WTC11 (cell line): ENCODE data around the gene SPTLC3. TPM values are rescaled to one million over a fixed set of nuclear protein-coding genes. Genes with fewer than 3 reads are reported as not detected.

Experiments
- ATAC-seq: fragments of 200-7000 bp; cut with Tn5 transposase; 2 replicates; pipeline ENCODE4 v1.10.0; 2021; ENCODE audit warnings: mild to moderate bottlenecking, moderate library complexity
- CTCF ChIA-PET: fragments of 300-600 bp; sonication (Branson Sonifier 250); formaldehyde crosslinking; loops from one replicate; lab custom pipeline; 2021; ENCODE audit warnings: antibody characterized with exemption; lab: Charles Lee
- POLR2A ChIA-PET: fragments of 350-600 bp; sonication (Branson Sonifier 250); formaldehyde crosslinking; loops from one replicate; lab custom pipeline; 2021; ENCODE audit warnings: antibody characterized with exemption; lab: Charles Lee
- DNase-seq: peaks from one replicate; pipeline ENCODE4 v3.0.0; 2021; ENCODE audit warnings: low spot score
- H3K27ac Mint-ChIP-seq: 2 replicates; pipeline ENCODE4 v1.8.0; 2021; ENCODE audit warnings: mixed read lengths
- H3K27me3 Mint-ChIP-seq: 2 replicates; pipeline ENCODE4 v1.8.0; 2021; ENCODE audit warnings: low read depth, mild to moderate bottlenecking, moderate library complexity, mixed read lengths
- H3K36me3 Mint-ChIP-seq: 2 replicates; pipeline ENCODE4 v1.8.0; 2021; ENCODE audit warnings: mixed read lengths
- H3K4me1 Mint-ChIP-seq: 2 replicates; pipeline ENCODE4 v1.8.0; 2022; ENCODE audit warnings: mixed read lengths
- H3K4me3 Mint-ChIP-seq: 2 replicates; pipeline ENCODE4 v1.8.0; 2021; ENCODE audit warnings: mild to moderate bottlenecking, moderate library complexity, mixed read lengths
- H3K9me3 Mint-ChIP-seq: 2 replicates; pipeline ENCODE4 v1.8.0; 2021; ENCODE audit warnings: mixed read lengths
- FOXK1 ChIP-seq: sonication (generic); formaldehyde crosslinking; IDR thresholded peaks from 2 replicates; pipeline ENCODE4 v1.8.0; 2022; ENCODE audit warnings: mild to moderate bottlenecking, moderate library complexity, missing genetic modification reagents
- HMGA2 ChIP-seq: fragments of 250-450 bp; sonication (Bioruptor Pico); IDR thresholded peaks from 2 replicates; pipeline ENCODE4 v1.4.0; 2021; ENCODE audit warnings: mild to moderate bottlenecking, moderate library complexity
- KAT7 ChIP-seq: sonication (generic); formaldehyde crosslinking; IDR thresholded peaks from 2 replicates; pipeline ENCODE4 v1.8.1; 2023; ENCODE audit warnings: missing genetic modification reagents, mild to moderate bottlenecking, borderline replicate concordance
- MXD4 ChIP-seq: fragments of 250-450 bp; sonication (Bioruptor Pico); IDR thresholded peaks from 2 replicates; pipeline ENCODE4 v1.8.0; 2021; ENCODE audit warnings: mild to moderate bottlenecking, moderate library complexity, borderline replicate concordance
- MYBL2 ChIP-seq: sonication (generic); formaldehyde crosslinking; IDR thresholded peaks from 2 replicates; pipeline ENCODE4 v1.8.1; 2023; ENCODE audit warnings: mild to moderate bottlenecking, moderate library complexity, missing genetic modification reagents
- NR2C2 ChIP-seq: sonication (generic); formaldehyde crosslinking; IDR thresholded peaks from 2 replicates; pipeline ENCODE4 v1.8.0; 2022; ENCODE audit warnings: mild to moderate bottlenecking, missing genetic modification reagents
- NR3C1 ChIP-seq: sonication (generic); formaldehyde crosslinking; conservative IDR thresholded peaks from 2 replicates; pipeline ENCODE4 v1.8.1; 2023; ENCODE audit warnings: low read depth, mild to moderate bottlenecking, missing genetic modification reagents
- SMAD3 ChIP-seq: sonication (generic); formaldehyde crosslinking; IDR thresholded peaks from 2 replicates; pipeline ENCODE4 v1.8.0; 2022; ENCODE audit warnings: missing genetic modification reagents, mild to moderate bottlenecking, borderline replicate concordance
- ZNF138 ChIP-seq: sonication (generic); formaldehyde crosslinking; conservative IDR thresholded peaks from 2 replicates; pipeline ENCODE4 v1.8.1; 2022; ENCODE audit warnings: mild to moderate bottlenecking, moderate library complexity, missing genetic modification reagents
- ZNF317 ChIP-seq: sonication (generic); formaldehyde crosslinking; IDR thresholded peaks from 2 replicates; pipeline ENCODE4 v1.8.1; 2023; ENCODE audit warnings: low read depth, mild to moderate bottlenecking, moderate library complexity, missing genetic modification reagents, borderline replicate concordance
- ZNF416 ChIP-seq: fragments of 250-450 bp; sonication (Bioruptor Pico); IDR thresholded peaks from 2 replicates; pipeline ENCODE4 v1.9.0; 2021; ENCODE audit warnings: mild to moderate bottlenecking, inconsistent platforms
- total RNA-seq: library from RNA; stranded (reverse); gene quantifications from 3 replicates; pipeline ENCODE4 v1.2.3, GENCODE V29; 2021
- TF ChIP-seq, protein P1 (sequence below): sonication (generic); formaldehyde crosslinking; IDR thresholded peaks from 2 replicates; pipeline ENCODE4 v1.8.0; 2022; ENCODE audit warnings: missing genetic modification reagents
- TF ChIP-seq, protein P2 (sequence below): sonication (generic); formaldehyde crosslinking; IDR thresholded peaks from 2 replicates; pipeline ENCODE4 v1.8.1; 2023; ENCODE audit warnings: mild to moderate bottlenecking, missing genetic modification reagents
- TF ChIP-seq, protein P3 (sequence below): sonication (generic); formaldehyde crosslinking; IDR thresholded peaks from 2 replicates; pipeline ENCODE4 v1.8.1; 2022; ENCODE audit warnings: mild to moderate bottlenecking, moderate library complexity, missing genetic modification reagents
- TF ChIP-seq, protein P4 (sequence below): sonication (generic); formaldehyde crosslinking; IDR thresholded peaks from 2 replicates; pipeline ENCODE4 v1.8.0; 2022; ENCODE audit warnings: mild to moderate bottlenecking, missing genetic modification reagents
- TF ChIP-seq, protein P5 (sequence below): fragments of 250-450 bp; sonication (Bioruptor Pico); IDR thresholded peaks from 2 replicates; pipeline ENCODE4 v1.9.0; 2021; ENCODE audit warnings: mild to moderate bottlenecking
- TF ChIP-seq, protein P6 (sequence below): sonication (generic); formaldehyde crosslinking; IDR thresholded peaks from 2 replicates; pipeline ENCODE4 v1.8.1; 2023; ENCODE audit warnings: mild to moderate bottlenecking, missing genetic modification reagents, moderate library complexity
- TF ChIP-seq, protein P7 (sequence below): sonication (generic); formaldehyde crosslinking; IDR thresholded peaks from 2 replicates; pipeline ENCODE4 v1.8.1; 2023; ENCODE audit warnings: mild to moderate bottlenecking, missing genetic modification reagents, borderline replicate concordance

The SPTLC3 gene
- total RNA-seq, 1 experiment from 2014 or later: 0.13 TPM

DNA sequence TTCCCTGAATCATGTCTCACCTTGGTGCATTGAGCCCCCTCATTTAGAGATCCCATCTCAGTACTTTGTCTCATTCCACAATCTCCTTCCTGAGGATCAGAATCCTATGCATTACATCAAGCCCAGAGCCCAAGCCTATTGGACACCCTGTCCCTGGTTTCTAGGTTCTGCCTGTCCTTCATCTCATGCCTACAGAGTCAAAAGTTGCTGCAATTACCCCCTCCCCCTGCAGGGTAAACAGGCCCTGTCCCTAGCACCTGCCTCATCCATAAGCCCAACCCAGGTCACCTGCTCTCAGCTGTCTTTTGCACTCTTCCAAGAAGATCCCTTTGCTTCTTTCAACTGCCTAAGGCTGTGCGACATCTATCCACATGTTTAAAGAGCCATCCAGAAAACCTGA lies 93.9 kb downstream of the SPTLC3 start:
- TF ChIP-seq, protein P1, sequence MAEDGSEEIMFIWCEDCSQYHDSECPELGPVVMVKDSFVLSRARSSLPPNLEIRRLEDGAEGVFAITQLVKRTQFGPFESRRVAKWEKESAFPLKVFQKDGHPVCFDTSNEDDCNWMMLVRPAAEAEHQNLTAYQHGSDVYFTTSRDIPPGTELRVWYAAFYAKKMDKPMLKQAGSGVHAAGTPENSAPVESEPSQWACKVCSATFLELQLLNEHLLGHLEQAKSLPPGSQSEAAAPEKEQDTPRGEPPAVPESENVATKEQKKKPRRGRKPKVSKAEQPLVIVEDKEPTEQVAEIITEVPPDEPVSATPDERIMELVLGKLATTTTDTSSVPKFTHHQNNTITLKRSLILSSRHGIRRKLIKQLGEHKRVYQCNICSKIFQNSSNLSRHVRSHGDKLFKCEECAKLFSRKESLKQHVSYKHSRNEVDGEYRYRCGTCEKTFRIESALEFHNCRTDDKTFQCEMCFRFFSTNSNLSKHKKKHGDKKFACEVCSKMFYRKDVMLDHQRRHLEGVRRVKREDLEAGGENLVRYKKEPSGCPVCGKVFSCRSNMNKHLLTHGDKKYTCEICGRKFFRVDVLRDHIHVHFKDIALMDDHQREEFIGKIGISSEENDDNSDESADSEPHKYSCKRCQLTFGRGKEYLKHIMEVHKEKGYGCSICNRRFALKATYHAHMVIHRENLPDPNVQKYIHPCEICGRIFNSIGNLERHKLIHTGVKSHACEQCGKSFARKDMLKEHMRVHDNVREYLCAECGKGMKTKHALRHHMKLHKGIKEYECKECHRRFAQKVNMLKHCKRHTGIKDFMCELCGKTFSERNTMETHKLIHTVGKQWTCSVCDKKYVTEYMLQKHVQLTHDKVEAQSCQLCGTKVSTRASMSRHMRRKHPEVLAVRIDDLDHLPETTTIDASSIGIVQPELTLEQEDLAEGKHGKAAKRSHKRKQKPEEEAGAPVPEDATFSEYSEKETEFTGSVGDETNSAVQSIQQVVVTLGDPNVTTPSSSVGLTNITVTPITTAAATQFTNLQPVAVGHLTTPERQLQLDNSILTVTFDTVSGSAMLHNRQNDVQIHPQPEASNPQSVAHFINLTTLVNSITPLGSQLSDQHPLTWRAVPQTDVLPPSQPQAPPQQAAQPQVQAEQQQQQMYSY: no peak
- TF ChIP-seq, protein P2, sequence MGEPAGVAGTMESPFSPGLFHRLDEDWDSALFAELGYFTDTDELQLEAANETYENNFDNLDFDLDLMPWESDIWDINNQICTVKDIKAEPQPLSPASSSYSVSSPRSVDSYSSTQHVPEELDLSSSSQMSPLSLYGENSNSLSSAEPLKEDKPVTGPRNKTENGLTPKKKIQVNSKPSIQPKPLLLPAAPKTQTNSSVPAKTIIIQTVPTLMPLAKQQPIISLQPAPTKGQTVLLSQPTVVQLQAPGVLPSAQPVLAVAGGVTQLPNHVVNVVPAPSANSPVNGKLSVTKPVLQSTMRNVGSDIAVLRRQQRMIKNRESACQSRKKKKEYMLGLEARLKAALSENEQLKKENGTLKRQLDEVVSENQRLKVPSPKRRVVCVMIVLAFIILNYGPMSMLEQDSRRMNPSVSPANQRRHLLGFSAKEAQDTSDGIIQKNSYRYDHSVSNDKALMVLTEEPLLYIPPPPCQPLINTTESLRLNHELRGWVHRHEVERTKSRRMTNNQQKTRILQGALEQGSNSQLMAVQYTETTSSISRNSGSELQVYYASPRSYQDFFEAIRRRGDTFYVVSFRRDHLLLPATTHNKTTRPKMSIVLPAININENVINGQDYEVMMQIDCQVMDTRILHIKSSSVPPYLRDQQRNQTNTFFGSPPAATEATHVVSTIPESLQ (CRISPR knock-in tag): no peak
- TF ChIP-seq, protein P3, sequence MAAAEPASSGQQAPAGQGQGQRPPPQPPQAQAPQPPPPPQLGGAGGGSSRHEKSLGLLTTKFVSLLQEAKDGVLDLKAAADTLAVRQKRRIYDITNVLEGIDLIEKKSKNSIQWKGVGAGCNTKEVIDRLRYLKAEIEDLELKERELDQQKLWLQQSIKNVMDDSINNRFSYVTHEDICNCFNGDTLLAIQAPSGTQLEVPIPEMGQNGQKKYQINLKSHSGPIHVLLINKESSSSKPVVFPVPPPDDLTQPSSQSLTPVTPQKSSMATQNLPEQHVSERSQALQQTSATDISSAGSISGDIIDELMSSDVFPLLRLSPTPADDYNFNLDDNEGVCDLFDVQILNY (CRISPR knock-in tag): no peak
- TF ChIP-seq, protein P4, sequence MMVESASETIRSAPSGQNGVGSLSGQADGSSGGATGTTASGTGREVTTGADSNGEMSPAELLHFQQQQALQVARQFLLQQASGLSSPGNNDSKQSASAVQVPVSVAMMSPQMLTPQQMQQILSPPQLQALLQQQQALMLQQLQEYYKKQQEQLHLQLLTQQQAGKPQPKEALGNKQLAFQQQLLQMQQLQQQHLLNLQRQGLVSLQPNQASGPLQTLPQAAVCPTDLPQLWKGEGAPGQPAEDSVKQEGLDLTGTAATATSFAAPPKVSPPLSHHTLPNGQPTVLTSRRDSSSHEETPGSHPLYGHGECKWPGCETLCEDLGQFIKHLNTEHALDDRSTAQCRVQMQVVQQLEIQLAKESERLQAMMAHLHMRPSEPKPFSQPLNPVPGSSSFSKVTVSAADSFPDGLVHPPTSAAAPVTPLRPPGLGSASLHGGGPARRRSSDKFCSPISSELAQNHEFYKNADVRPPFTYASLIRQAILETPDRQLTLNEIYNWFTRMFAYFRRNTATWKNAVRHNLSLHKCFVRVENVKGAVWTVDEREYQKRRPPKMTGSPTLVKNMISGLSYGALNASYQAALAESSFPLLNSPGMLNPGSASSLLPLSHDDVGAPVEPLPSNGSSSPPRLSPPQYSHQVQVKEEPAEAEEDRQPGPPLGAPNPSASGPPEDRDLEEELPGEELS (CRISPR knock-in tag): no peak
- no peak for TF ChIP-seq HMGA2 (CRISPR knock-in tag)
- TF ChIP-seq ZNF317 (CRISPR knock-in tag): no peak
- TF ChIP-seq MYBL2 (CRISPR knock-in tag): no peak
- no peak for TF ChIP-seq KAT7
- no peak for TF ChIP-seq SMAD3
- no peak for TF ChIP-seq NR3C1 (CRISPR knock-in tag)
- TF ChIP-seq, protein P5, sequence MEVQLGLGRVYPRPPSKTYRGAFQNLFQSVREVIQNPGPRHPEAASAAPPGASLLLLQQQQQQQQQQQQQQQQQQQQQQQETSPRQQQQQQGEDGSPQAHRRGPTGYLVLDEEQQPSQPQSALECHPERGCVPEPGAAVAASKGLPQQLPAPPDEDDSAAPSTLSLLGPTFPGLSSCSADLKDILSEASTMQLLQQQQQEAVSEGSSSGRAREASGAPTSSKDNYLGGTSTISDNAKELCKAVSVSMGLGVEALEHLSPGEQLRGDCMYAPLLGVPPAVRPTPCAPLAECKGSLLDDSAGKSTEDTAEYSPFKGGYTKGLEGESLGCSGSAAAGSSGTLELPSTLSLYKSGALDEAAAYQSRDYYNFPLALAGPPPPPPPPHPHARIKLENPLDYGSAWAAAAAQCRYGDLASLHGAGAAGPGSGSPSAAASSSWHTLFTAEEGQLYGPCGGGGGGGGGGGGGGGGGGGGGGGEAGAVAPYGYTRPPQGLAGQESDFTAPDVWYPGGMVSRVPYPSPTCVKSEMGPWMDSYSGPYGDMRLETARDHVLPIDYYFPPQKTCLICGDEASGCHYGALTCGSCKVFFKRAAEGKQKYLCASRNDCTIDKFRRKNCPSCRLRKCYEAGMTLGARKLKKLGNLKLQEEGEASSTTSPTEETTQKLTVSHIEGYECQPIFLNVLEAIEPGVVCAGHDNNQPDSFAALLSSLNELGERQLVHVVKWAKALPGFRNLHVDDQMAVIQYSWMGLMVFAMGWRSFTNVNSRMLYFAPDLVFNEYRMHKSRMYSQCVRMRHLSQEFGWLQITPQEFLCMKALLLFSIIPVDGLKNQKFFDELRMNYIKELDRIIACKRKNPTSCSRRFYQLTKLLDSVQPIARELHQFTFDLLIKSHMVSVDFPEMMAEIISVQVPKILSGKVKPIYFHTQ (CRISPR knock-in tag): no peak
- TF ChIP-seq, protein P6, sequence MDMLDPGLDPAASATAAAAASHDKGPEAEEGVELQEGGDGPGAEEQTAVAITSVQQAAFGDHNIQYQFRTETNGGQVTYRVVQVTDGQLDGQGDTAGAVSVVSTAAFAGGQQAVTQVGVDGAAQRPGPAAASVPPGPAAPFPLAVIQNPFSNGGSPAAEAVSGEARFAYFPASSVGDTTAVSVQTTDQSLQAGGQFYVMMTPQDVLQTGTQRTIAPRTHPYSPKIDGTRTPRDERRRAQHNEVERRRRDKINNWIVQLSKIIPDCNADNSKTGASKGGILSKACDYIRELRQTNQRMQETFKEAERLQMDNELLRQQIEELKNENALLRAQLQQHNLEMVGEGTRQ (CRISPR knock-in tag): no peak
- POLR2A ChIA-PET: no interaction called here
- Mint-ChIP-seq H3K4me1 (peaks cover 37% of the 10 kb centered on the region), H3K9me3 (no peaks in the 10 kb centered on the region), H3K4me3 (no peak overlapping the region), H3K27me3 (no peaks in the 10 kb centered on the region; the same call in 1 of the 2 replicates), H3K36me3 (no peaks in the 10 kb centered on the region), H3K27ac (no peak overlapping the region)
- CTCF ChIA-PET: interaction anchor here (1.5 kb wide), 1 partner anchor 132 kb away, joined by 7 read pairs; no protein-coding TSS in a partner anchor
- peak; percentile 55 for ATAC-seq
- no peak for DNase-seq

DNA sequence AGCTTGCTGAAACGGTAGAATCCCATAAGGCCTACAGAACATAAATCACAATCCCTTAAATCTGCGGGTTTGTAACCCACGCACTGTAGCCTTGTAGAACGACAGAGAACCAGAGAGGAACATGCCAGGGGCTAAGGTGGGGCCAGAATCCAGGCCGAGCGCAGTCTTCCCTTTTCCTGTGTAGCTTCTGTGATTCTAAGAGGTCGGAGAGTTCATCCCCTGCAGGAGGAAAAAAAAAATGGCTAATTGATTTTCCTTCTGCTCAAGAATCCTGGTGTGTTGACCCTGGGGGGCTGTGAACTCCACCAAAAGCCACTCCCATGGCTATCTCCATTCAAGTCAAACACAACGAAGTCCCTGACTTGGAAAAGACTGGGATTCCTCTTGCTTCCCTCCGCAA lies 96.3 kb downstream of the SPTLC3 start:
- Mint-ChIP-seq H3K27me3 (no peaks in the 10 kb centered on the region; the same call in 1 of the 2 replicates), H3K4me1 (peaks cover 24% of the 10 kb centered on the region), H3K36me3 (no peaks in the 10 kb centered on the region), H3K27ac (no peak overlapping the region), H3K9me3 (no peaks in the 10 kb centered on the region), H3K4me3 (no peak overlapping the region)
- CTCF ChIA-PET: interaction anchor here (0.7 to 2.0 kb wide), 9 partner anchors 18 to 180 kb away, joined by 3 to 11 read pairs (median 3); no protein-coding TSS in a partner anchor
- ATAC-seq (peak; percentile 82), DNase-seq (no peak)
- POLR2A ChIA-PET: no interaction called here
- TF ChIP-seq ZNF416 (CRISPR knock-in tag) (no peak), ZNF138 (no peak), NR2C2 (CRISPR knock-in tag) (no peak), MXD4 (CRISPR knock-in tag) (no peak), FOXK1 (no peak)
- TF ChIP-seq, protein P7, sequence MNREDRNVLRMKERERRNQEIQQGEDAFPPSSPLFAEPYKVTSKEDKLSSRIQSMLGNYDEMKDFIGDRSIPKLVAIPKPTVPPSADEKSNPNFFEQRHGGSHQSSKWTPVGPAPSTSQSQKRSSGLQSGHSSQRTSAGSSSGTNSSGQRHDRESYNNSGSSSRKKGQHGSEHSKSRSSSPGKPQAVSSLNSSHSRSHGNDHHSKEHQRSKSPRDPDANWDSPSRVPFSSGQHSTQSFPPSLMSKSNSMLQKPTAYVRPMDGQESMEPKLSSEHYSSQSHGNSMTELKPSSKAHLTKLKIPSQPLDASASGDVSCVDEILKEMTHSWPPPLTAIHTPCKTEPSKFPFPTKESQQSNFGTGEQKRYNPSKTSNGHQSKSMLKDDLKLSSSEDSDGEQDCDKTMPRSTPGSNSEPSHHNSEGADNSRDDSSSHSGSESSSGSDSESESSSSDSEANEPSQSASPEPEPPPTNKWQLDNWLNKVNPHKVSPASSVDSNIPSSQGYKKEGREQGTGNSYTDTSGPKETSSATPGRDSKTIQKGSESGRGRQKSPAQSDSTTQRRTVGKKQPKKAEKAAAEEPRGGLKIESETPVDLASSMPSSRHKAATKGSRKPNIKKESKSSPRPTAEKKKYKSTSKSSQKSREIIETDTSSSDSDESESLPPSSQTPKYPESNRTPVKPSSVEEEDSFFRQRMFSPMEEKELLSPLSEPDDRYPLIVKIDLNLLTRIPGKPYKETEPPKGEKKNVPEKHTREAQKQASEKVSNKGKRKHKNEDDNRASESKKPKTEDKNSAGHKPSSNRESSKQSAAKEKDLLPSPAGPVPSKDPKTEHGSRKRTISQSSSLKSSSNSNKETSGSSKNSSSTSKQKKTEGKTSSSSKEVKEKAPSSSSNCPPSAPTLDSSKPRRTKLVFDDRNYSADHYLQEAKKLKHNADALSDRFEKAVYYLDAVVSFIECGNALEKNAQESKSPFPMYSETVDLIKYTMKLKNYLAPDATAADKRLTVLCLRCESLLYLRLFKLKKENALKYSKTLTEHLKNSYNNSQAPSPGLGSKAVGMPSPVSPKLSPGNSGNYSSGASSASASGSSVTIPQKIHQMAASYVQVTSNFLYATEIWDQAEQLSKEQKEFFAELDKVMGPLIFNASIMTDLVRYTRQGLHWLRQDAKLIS: no peak
